SKM-1 (cell line): Measurements from ENCODE around the gene ANGEL2.
"Not testable (repeated sequence)": the region's sequence is repeated elsewhere in the genome, so short reads cannot be mapped to it uniquely, and the experiment has no call there.

Source experiments
- DNase-seq: peaks from one replicate; lab custom pipeline; 2025; ENCODE audit not compliant: unreplicated experiment; lab: John Stamatoyannopoulos, UW

Gene ANGEL2

DNA sequence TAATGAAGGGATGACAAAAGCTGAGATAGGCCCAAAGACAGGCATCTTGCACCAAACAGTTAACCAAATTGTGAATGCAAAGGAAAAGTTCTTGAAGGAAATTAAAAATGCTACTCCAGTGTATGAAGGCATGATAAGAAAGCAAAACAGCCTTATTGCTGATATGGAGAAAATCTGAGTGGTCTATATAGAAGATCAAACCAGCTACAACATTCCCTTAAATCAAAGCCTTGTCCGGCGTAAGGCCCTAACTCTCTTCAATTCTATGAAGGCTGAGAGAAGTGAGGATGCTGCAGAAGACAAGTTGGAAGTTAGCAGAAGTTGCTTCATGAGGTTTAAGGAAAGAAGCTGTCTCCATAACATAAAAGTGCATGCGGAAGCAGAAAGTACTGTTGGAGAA, 4.3 kb upstream of the ANGEL2 start:
- DNase-seq = no peak

DNA sequence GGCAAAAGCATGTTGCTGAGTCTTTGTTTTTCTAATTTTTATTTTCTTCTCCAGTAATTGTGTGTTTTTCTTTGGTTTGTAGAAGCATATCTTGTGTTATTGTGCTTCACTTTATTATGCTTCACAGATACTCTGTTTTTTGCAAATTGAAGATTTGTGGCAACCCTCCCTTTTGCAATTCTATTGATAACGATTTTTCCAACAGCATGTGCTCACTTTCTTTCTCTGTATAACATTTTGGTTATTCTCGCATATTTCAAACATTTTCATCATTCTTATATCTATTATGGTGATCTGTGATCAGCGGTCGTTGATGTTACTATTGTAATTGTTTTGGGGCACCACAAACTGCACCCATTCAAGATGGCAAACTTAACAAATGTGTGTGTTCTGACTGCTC, 3.8 kb upstream of the ANGEL2 start:
- DNase-seq = no peak

DNA sequence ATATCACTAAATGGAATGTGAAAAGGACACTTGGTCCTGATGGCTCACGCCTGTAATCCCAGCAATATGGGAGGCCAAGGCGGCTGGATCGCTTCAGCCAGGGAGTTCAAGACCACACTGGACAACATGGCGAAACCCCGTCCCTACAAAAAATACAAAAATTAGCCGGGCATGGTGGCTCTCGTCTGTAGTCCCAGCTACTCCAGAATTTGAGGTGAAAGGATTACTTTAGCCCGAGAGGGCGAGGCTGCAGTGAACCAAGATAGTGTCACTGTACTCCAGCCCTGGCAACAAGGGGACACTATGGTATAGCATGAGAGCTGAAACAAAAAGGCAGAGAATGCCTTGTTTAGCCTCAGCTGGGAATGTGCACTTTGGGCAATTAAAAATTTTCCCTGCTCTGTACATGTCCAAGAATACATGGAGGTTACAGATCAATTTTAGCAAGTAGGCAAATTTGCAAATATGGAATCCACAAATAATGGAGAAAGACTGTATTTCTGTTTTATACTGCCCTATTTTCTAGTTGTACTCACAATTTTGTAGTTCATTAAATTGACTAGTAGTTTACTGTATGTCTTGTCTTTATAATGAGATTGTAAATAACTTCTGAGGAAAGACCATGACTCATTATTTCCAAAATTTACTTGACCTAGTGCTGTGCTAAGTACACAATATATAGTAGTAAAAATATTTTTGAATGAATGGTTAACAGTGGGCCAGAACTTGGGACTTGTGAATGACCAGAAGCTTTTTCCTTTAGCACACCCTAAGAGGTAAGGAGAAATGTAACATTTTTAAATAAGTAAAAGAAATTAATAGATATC, 2.0 kb upstream of the ANGEL2 start:
- DNase-seq = no peak

DNA sequence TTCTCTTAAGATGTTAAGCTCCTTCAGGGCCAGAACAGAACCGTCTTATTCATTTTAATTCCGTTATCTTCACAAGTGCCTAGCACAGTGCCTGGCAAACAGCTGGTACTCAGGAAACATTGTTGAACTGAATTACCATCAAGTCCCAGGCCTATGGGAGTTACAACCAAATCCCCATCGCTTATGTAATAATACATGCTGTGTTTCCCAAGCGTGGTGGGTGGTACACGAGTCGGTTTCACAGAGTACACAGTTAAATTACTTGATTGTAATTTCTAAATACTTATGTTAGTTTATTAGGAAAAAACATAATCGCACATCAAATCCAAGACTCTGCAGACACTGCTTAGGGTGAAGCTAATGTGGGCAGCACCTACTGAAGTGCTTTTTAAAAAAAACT, 1.0 kb downstream of the ANGEL2 start:
- DNase-seq = peak; percentile 20

DNA sequence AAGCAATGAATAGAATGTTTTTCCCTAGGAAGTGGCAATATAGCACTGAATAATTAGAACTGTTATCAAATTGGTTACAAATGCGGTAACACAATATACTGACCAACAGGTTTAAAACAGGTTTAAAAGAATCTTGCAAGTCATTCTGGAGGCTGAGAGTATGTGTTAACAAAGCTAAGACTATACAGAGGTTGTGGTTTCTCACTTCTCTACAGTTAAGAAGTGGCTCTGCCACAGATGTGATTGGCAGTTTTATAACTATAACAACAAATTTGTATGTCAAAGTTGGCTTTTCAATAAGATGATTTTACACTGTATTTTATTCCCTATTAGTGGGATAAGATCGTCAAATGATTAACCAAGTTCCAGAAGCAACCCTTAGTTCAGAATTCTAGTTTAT, 7.1 kb downstream of the ANGEL2 start:
- DNase-seq = no peak

DNA sequence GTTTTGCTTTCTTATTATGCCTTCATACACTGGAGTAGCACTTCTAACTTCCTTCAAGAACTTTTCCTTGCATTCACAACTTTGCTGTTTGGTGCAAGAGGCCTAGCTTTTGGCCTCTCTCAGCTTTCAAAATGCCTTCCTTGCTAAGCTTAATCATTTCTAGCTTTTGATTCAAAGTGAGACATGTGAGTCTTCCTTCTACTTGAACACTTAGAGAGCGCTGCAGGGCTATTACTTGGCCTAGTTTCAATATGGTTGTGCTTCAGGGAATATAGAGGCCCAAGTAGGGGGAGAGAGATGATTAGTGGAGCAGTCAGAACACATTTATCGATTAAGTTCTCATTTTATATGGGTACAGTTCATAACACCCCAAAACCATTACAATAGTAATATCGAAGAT, 12.4 kb downstream of the ANGEL2 start:
- no peak for DNase-seq

DNA sequence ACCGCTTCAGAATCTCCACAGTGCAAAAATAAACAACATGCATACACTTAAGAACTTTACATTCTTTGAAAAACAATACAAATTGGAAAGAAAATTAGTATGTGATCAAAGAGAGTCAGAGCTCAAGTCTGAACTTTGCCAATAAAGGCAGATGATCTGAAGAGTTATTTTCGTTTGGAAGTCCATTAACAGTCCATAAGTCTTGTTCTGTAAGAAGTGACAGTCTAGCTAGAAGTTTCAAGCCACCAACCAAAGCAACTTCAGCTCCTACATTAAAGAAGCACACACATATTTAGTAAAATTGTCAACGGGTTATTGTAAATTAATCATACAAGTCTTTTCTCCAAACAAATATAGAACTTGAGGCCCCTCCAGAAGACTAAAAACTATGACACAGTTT, 20.7 kb downstream of the ANGEL2 start:
- DNase-seq = no peak

DNA sequence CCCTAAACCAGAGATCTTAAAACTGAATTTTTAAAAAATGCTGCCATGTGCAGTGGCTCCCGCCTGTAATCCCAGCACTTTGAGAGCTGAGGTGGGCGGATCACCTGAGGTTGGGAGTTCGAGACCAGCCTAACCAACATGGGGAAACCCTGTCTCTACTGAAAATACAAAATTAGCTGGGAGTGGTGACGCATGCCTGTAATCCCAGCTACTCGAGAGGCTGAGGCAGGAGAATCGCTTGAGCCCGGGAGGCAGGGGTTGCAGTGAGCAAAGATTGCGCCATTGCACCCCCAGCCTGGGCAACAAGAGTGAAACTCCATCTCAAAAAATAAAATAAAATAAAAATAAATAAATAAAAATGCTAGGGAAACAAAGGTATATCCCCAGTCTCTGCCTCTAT, 21.7 kb downstream of the ANGEL2 start:
- not testable (repeated sequence) for DNase-seq

DNA sequence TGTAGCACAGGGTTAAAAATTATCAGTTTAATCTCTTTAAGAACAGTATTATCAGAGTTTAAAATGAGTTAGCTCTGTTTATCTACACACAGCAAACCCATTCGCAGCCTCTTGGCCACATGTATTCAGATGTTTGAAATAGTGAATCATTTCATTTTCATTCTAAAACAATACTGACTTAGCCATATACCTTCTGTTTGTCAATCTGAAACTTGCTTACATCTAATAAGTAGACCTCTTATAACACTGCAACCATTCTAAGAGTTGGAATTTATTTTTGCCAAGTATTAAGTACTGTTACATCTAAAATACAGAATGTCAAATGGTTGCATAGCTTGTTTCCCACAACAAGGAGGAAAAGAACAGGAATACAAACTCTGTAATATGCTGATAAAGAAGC, 25.4 kb downstream of the ANGEL2 start:
- DNase-seq = no peak

DNA sequence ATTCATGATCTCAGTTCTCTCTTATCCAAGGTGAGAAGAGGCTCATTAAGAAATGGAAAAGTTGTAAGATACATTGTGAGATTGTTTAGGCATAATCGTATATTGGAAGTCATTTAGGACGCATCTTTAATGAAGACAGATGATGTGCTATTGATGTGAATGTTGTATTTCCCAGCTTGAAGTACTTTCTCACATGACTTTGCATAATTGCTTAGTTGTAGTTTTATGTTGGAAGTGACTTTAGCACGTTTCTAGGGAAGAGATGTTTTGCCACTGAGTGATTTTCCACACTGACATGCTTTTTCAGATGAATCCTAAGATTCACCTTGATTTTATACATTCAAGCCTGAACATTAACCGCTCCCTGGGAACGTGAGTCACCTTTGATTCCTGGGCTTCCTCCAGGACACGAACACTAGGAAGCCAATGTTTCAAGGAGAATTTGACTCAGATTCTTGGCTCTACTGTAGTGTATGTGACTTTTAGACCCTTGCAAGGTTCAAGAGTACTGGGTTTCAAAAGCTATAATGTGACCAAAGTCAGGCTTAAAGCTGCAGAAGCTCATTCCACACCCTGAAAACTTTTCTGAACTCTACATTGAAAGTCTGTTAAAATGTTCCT, 27.9 kb downstream of the ANGEL2 start:
- DNase-seq = no peak

DNA sequence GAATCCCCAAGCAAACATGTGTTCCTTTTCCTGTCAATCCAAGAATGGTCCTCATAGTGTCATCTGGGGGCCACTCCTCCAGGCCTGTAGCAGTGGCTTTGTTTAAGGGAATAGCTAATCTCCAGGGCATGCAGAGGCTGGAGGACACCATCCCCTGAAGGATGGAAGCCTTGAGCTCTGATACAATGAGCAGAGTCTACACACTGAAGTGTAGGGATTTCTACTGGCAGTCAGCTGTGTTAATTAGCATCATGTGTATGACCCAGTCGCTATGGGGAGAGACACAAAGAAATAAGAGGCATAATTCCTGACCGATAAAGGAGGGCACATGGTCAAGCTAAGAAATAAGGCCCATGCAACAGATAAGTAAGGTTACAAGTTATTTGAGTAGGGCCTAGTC, 29.1 kb downstream of the ANGEL2 start:
- no peak for DNase-seq

DNA sequence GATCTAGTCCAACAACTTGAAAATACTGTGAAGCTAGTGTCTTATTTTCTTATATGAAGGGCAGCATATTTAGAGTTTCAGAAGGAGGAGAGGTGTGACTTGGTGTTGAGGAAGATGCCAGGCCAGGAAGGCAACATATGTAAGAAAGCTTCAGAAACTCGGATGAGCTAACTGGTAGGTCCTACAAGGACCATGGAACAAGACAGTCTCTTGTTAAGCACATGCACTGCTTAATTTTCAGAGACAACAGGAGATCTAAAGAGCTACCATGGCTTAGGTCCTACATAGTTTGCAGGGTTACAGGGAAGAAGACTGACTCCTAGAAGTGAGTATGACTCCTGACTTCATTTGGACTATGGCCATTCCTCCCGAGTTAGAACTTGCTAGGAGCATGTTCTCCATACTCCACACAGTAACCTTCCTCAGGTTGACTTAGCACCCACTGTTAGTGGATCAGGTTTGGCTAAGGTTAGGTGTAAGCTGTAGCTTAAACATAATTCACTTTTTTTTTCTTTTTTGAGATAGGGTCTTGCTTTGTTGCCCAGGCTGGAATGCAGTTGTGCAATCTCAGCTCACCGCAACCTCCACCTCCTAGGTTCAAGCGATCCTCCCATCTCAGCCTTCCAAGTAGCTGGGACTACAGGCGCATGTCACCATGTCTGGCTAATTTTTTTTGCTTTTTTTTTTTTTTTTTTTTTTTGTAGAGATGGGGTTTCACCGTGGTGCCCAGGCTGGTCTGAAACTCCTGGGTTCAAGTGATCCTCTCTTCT, 31.0 kb downstream of the ANGEL2 start:
- DNase-seq = no peak

DNA sequence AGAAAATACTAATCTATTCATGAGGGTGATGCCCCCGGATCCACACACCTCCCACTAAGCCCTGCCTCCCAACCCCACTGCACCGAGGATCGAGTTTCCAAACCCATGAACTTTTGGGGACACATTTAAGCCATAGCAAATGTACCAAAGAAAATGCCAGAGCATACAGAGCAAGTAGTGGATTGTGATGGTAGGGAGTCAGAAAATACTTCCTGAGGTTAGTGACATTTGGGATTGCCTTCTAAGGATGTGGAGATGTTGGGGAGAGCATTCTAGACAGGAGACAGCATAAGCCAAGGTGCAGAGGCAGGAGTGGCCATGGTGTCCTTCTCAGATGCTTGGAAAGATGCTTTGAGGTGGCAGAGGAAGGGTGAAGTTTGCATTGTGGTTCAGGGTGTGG, 32.2 kb downstream of the ANGEL2 start:
- DNase-seq = no peak

DNA sequence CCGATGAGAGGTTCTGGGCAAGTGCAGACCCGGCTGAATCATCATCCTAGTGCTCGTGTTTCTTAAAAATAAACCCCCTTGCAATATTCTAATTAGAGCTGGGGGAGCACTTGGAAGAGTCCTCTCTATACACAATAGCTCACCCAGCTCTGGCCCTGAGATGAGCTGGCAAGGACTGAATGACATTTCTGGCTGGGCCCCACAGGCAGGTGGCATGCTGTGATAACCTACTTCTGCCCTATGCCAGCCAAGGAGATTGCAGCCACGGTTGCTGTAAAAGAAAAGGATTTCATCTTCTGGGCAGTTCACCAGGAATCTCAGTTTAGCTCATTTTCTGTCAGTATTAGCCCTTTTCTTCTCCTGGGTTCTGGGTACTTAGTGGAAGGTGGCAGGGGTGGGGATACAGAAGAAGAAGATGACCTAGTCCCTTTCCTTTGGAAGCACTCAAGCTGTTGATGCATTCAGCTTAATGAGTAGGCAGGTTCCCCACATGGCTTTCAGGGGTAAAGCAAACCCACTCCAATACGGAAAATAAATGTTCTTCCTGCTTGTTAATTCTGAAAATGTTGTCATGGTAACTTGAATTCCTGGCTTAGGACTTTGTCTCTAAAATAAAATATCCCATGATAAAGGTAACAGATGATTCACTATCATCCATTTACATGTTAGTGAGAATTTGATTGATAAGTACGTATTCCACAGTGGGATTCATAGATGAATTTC, 33.1 kb downstream of the ANGEL2 start:
- no peak for DNase-seq

DNA sequence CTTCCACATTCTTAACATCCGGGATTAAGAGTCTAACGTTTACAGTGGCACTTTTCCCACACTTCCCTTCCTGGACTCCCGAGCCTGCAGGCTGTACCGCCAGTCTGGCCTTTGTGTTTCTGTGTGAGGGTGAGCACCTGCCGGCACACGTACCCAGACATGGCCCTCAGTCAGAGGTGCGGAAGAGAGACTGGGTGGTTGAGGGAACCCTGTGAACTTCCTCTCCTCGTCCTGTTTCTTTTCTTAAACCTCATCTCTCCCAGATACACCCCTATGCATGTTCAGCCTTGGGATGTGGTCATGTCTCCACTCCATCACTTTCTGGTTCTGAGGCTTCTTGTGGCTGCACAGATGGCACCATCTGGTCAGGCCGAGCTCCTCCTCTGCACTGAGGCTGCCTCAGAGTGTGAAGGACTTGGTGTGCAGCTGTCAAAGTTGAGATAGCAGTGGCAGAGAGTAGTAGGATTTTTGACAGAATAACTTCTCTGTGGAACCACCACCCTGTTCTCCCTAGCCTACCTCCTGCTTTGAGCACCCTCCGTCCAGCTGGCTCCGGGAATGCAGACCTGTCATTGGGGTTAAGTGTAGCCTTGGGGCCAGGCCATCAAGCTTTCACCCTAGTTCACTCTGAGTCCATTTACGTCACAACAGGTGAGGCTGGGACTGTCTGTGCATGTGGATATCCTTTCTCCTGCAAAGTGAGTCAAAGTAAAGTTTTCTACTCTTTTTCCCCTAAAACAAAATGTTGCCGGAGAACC, 33.9 kb downstream of the ANGEL2 start:
- no peak for DNase-seq

DNA sequence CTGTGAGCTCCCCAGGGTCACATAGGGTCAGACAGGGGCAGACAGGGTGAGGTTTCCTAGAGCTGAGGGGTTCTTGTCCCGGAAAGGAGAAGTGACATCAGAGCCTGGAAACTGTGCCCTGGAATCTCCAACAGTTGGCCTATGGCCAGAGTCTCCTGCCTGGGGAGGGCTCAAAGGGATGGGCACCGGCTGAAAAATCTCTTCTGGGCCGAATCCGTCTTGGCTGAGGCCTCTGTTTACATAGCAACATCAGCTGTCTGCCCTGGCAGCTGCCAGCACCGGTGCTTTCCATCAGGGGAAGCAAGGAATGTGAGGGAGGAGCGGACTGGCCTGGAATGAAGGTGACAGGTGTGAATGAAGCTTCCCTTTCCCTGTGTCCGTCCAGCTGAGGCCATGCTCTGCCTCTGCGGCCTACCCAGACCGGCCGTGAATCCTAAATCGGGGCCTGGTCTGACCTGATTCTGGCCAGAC, 34.6 kb downstream of the ANGEL2 start:
- DNase-seq = no peak

DNA sequence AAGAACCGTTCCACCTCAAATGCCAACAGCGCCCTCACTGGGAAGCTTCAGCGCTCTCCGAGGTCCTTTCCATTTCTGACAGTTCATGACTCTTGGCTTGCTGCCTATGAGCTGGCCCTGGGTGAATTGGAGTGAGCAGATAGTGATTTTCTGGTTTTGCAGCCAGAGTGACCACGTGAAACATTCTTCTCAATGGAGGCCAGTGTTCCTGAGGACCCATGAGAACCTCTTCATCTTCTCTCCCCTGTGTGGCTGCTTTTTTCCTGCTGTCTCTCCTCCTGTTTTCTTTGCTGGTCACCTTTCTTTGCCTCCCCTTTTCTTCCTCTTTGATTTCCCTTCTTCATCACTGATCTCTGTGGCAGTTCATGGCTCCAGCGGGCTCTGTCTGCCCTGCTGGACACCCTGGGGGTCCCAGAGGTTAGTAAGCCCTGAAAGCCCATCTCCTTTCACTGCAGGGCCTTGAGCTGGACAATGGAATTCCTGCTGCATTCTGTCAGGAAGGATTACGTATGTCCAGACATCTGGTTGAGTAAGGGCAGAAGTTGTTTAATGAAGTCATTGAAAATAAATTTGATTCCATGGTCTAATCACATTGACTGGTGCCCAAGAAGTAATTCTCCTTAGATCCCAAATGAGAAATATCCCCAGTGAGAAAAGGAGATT, 35.4 kb downstream of the ANGEL2 start:
- no peak for DNase-seq

DNA sequence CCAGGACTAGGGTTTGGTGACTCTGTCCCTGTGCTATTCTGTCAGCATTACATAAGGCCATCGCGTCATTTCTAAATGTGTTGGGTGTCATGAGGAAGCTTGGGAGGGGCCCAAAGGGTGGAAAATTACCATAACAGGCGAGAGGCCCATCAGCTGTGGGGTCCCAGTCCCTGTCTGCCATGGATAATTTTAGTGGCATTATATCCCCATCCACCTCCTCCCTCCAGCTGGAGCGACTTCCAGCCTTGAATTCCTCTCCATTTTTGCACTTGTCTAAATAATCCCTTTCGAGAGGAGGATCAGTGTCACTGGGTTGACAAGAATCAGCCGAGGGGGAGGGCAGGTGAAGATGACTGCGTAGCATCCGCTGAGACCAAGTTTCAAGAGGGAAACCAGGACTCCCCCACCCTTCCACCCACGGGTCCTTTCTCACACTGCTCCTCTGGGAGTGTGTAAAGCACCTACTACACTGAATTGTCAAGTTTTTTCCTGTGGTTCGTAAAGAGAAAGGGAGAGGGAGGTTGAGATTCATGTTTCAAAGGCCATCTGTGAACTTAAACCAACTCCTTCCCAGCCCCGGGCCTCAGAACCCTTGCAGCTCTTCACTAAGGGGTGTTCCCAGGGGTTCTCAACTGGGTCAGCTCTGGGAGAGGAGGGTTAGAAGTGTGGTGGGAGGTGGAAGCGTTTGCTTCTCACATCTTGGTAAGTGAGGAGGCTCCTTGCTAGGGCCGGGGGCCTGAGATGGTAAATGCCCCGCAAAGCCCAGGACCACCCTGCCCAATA, 36.1 kb downstream of the ANGEL2 start:
- no peak for DNase-seq
